IMR-90 (cell line): ENCODE data around the gene UNC13B.

Source experiments
- BHLHE40 ChIP-seq: fragments of 150-350 bp; IDR thresholded peaks from 2 replicates; pipeline ENCODE4 v1.6.1; 2016; ENCODE audit warnings: mild to moderate bottlenecking, low read depth, low read length
- CHD1 ChIP-seq: IDR thresholded peaks from 2 replicates; pipeline ENCODE4 v1.6.1; 2012; ENCODE audit warnings: low read depth, low read length, improper control_type of control experiment
- ELK1 ChIP-seq: fragments of 150-350 bp; IDR thresholded peaks from 2 replicates; pipeline ENCODE4 v1.6.1; 2016; ENCODE audit warnings: low read depth, mild to moderate bottlenecking, low read length, moderate library complexity, borderline replicate concordance
- MAFK ChIP-seq: IDR thresholded peaks from 2 replicates; pipeline ENCODE4 v1.6.1; 2012; ENCODE audit warnings: low read depth, low read length, improper control_type of control experiment
- NFE2L2 ChIP-seq: fragments of 150-350 bp; IDR thresholded peaks from 2 replicates; pipeline ENCODE4 v1.6.1; 2016; ENCODE audit warnings: low read depth, mild to moderate bottlenecking, low read length
- POLR2A ChIP-seq: IDR thresholded peaks from 2 replicates; pipeline ENCODE4 v1.6.1; 2012; ENCODE audit warnings: mild to moderate bottlenecking, low read depth, low read length
- RAD21 ChIP-seq: IDR thresholded peaks from 2 replicates; pipeline ENCODE4 v1.6.1; 2012; ENCODE audit warnings: low read length, improper control_type of control experiment
- RCOR1 ChIP-seq: IDR thresholded peaks from 2 replicates; pipeline ENCODE4 v1.6.1; 2012; ENCODE audit warnings: mild to moderate bottlenecking, low read length, improper control_type of control experiment; ENCODE audit not compliant: insufficient replicate concordance
- RFX5 ChIP-seq: IDR thresholded peaks from 2 replicates; pipeline ENCODE4 v1.8.0; 2012; ENCODE audit warnings: low read depth, mild to moderate bottlenecking, low read length, moderate library complexity
- SMC3 ChIP-seq: fragments of 150-350 bp; IDR thresholded peaks from 2 replicates; pipeline ENCODE4 v1.6.1; 2016; ENCODE audit warnings: low read depth, mild to moderate bottlenecking, antibody characterized with exemption, low read length, moderate library complexity
- TF ChIP-seq, protein P1 (sequence below): conservative IDR thresholded peaks from 2 replicates; pipeline ENCODE4 v1.5.1; 2012; ENCODE audit warnings: mild to moderate bottlenecking, low read depth, low read length, improper control_type of control experiment

- TF ChIP-seq RAD21 (no peak), ELK1 (no peak), BHLHE40 (no peak), NFE2L2 (no peak), POLR2A (no peak), RFX5 (no peak), SMC3 (no peak), MAFK (no peak), CHD1 (no peak), RCOR1 (no peak)
- TF ChIP-seq, protein P1, sequence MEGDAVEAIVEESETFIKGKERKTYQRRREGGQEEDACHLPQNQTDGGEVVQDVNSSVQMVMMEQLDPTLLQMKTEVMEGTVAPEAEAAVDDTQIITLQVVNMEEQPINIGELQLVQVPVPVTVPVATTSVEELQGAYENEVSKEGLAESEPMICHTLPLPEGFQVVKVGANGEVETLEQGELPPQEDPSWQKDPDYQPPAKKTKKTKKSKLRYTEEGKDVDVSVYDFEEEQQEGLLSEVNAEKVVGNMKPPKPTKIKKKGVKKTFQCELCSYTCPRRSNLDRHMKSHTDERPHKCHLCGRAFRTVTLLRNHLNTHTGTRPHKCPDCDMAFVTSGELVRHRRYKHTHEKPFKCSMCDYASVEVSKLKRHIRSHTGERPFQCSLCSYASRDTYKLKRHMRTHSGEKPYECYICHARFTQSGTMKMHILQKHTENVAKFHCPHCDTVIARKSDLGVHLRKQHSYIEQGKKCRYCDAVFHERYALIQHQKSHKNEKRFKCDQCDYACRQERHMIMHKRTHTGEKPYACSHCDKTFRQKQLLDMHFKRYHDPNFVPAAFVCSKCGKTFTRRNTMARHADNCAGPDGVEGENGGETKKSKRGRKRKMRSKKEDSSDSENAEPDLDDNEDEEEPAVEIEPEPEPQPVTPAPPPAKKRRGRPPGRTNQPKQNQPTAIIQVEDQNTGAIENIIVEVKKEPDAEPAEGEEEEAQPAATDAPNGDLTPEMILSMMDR, result no peak
Measured at GRCh38 chr9:35431467-35431866, 269.7 kb downstream of the UNC13B start.
